ENCODE measurements around the gene PAPOLB. TPM values are rescaled to one million over a fixed set of nuclear protein-coding genes. Genes with fewer than 3 reads are reported as not detected.

Gene PAPOLB
- total and polyA plus RNA-seq, 2 of the 8 experiments (the other 6 are each of a cell fraction or from before 2014, with no cell fraction given), result 0.02 to 0.15 TPM

DNA sequence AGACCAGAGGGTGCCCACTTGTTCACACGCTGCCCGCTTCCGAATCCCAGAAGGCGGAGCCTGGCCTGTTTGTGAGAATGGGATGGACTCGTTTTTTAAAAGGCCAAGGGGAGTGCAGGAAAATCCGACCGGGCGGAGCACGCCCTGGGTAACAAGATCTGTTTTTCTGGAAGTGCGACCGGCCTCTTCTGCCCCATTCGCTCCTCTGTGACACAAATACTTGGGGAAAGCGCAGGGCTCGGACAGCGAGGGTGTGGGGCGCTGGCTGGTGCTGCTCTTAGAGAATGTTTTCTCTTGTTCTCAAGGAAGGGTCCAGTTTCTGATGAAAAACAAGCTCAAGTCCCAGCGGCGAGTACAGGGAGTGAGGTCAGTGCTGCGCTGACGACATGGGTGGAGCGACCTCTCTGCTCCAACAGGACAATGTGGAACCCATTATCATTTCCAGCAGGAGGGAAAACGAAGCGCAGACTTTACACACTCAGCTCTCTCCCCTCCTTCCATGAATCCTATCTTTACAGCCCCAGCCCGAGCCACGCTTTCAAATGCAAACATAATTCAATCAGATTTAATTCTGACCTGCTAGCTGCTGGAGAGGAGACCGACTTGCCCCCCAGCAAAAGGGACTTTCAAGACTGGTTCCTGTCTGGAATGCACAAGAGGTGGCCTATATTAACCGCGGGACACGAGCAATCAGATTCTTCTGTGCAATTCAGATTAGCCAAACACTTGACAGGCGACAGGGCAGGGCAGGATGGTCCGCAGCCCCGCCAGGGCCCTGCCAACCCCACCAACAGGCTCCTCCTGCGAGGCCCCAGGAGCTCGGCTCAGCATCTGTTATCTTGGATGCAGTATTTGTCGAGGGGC, 20.6 kb upstream of the PAPOLB start (continued):
- no peak for TF ChIP-seq TBP (IDR thresholded peaks at IDR 0.05; ENCODE audit: low read depth, low read length)
- TF ChIP-seq SIN3A (conservative IDR thresholded peaks at IDR 0.05 in 1 of 2, IDR thresholded peaks at IDR 0.05 in 1 of 2; ENCODE audit: low read depth in 1 of 2, low read length in 2 of 2), result 0 out of 4 replicates have a peak, but pooled peaks of 1 of the 2 experiments have one; percentile 4
- no peak for TF ChIP-seq EGR1 (IDR thresholded peaks at IDR 0.05; ENCODE audit: borderline replicate concordance, low read depth, low read length)
- peak; percentile 74 for TF ChIP-seq CREB1 (IDR thresholded peaks at IDR 0.05)

Data from H1 (cell line).